Neutrophil (primary cell): ENCODE data around the gene ACER1.

Experiments used
- H3K27ac ChIP-seq: fragments of 200-600 bp; sonication (generic); 2 replicates; pipeline ENCODE4 v1.5.1; 2016; ENCODE audit warnings: mild to moderate bottlenecking, moderate library complexity
- H3K27me3 ChIP-seq: fragments of 200-600 bp; sonication (generic); 2 replicates; pipeline ENCODE4 v1.6.0; 2016; ENCODE audit warnings: mild to moderate bottlenecking
- H3K36me3 ChIP-seq: fragments of 200-600 bp; sonication (generic); 2 replicates; pipeline ENCODE4 v1.5.1; 2017
- H3K4me1 ChIP-seq, 2 experiments: fragments of 200-600 bp in 1 of 2; sonication (generic) in 1 of 2; 1 replicate in 1 of 2; 2 replicates in 1 of 2; pipeline versions ENCODE4 v1.5.1 to v1.6.1; 2013 to 2016; ENCODE audit warnings: low read depth in 1 of 2, low read length in 1 of 2, mild to moderate bottlenecking in 1 of 2, moderate library complexity in 1 of 2; ENCODE audit not compliant: control insufficient read depth in 1 of 2, insufficient read depth in 1 of 2
- H3K4me3 ChIP-seq, 2 experiments: fragments of 200-600 bp in 1 of 2; sonication (generic) in 1 of 2; 1 replicate in 1 of 2; 2 replicates in 1 of 2; pipeline ENCODE4 v1.5.1; 2013 to 2016; ENCODE audit warnings: low read depth in 1 of 2, low read length in 1 of 2, mild to moderate bottlenecking in 1 of 2, moderate library complexity in 1 of 2
- H3K9me3 ChIP-seq: fragments of 200-600 bp; sonication (generic); 2 replicates; pipeline ENCODE4 v1.5.1; 2016
- TF ChIP-seq, protein P1 (sequence below): fragments of 200-600 bp; sonication (generic); IDR thresholded peaks from 2 replicates; pipeline ENCODE4 v1.5.1; 2016; ENCODE audit warnings: antibody characterized with exemption

Gene ACER1

DNA sequence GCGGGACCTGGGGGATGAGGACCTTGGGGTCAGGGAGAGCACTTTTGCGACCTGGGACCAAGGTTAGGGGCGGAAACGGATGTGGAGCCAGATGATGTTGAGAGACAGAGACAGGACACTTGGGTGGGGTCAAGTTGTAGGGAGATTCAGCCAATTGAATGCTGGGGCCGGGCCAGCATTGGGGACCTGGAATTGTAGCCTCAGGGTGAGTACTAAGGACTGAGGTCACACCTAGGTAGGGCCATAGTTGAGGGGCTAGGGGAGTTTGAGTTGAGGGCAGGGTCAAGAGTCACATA lies 40.3 kb upstream of the ACER1 start:
- Histone ChIP-seq H3K27ac (peak overlapping the region; percentile 100), H3K4me3 (peak overlapping the region; percentile 50 to 100), H3K27me3 (no peaks in the 10 kb centered on the region), H3K9me3 (no peaks in the 10 kb centered on the region), H3K4me1 (peaks cover 12 to 23% of the 10 kb centered on the region in 2 experiments), H3K36me3 (peaks cover 10% of the 10 kb centered on the region)
- TF ChIP-seq, protein P1, sequence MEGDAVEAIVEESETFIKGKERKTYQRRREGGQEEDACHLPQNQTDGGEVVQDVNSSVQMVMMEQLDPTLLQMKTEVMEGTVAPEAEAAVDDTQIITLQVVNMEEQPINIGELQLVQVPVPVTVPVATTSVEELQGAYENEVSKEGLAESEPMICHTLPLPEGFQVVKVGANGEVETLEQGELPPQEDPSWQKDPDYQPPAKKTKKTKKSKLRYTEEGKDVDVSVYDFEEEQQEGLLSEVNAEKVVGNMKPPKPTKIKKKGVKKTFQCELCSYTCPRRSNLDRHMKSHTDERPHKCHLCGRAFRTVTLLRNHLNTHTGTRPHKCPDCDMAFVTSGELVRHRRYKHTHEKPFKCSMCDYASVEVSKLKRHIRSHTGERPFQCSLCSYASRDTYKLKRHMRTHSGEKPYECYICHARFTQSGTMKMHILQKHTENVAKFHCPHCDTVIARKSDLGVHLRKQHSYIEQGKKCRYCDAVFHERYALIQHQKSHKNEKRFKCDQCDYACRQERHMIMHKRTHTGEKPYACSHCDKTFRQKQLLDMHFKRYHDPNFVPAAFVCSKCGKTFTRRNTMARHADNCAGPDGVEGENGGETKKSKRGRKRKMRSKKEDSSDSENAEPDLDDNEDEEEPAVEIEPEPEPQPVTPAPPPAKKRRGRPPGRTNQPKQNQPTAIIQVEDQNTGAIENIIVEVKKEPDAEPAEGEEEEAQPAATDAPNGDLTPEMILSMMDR: no peak

DNA sequence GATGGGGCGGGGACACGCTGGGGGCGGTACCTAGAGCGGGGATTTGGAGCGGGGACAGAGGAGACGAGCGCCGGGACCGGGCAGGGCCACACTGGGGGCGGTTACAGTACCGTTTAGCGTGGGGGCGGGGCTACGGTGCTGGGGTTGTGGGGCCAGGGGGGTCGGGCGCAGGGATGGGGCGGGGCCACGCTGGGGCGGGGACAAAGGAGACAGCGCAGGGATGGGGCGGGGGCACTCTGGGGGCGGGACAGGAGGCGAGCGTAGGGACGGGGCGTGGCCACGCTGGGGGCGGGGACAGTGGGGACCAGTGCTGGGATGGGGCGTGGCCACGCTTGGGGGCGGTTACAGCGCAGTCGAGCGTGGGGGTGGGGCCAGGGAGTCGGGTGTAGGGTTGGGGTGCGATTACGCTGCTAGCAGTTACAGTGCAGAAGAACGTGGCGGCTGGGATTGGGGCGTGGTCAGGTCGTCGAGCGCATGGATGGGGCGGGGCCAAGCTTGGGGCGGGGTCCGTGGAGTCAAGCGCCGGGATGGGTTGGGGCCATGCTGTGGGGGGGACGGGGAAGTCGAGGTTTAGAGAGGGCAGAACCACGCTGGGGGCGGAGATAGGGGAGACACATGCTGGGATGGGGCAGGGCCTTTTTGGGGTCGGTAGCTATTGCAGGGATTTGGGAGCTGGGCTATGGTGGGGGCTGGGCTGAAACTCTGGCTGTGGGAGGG lies 39.8 kb upstream of the ACER1 start:
- Histone ChIP-seq H3K4me1 (peaks cover 12 to 25% of the 10 kb centered on the region in 2 experiments), H3K27me3 (no peaks in the 10 kb centered on the region), H3K9me3 (no peaks in the 10 kb centered on the region), H3K27ac (peak overlapping the region; percentile 100), H3K36me3 (peaks cover 10% of the 10 kb centered on the region), H3K4me3 (peak overlapping the region; percentile 94 to 100)
- TF ChIP-seq, protein P1: no peak

DNA sequence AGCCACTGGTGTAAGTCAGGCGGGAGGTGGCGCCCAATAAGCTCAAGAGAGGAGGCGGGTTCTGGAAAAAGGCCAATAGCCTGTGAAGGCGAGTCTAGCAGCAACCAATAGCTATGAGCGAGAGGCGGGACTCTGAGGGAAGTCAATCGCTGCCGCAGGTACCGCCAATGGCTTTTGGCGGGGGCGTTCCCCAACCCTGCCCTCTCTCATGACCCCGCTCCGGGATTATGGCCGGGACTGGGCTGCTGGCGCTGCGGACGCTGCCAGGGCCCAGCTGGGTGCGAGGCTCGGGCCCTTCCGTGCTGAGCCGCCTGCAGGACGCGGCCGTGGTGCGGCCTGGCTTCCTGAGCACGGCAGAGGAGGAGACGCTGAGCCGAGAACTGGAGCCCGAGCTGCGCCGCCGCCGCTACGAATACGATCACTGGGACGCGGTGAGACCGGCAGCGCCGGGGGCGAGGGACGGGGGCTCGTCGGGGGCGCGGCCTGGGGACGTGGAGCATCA lies 39.2 kb upstream of the ACER1 start, which contains the start of gene ALKBH7:
TSS of gene ALKBH7 (plus strand) at position 201 of the 502 bp plus-strand sequence. CDS start at position 228, 27 bp downstream.
- Histone ChIP-seq H3K4me1 (peaks cover 12 to 25% of the 10 kb centered on the region in 2 experiments), H3K9me3 (no peaks in the 10 kb centered on the region), H3K36me3 (peaks cover 10% of the 10 kb centered on the region), H3K27me3 (no peaks in the 10 kb centered on the region), H3K4me3 (peak within 1 kb of the TSS; percentile 94 to 100), H3K27ac (peak within 1 kb of the TSS; percentile 100)
- TF ChIP-seq, protein P1: no peak

DNA sequence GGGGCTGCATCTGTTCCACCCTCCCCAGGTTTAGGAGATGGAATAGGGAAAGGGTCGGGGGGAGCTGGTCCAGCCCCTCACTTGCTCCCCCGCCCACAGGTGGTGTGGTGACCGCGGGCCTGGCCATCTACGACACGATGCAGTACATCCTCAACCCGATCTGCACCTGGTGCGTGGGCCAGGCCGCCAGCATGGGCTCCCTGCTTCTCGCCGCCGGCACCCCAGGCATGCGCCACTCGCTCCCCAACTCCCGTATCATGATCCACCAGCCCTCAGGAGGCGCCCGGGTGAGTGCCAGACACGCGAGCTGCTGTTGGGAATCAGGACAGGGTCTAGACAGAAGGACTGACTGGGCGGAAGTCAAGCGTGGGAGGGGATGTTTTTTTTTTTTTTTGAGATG lies 30.9 kb upstream of the ACER1 start:
- Histone ChIP-seq H3K4me1 (peaks cover 19 to 33% of the 10 kb centered on the region in 2 experiments), H3K9me3 (no peaks in the 10 kb centered on the region), H3K36me3 (peaks cover 19% of the 10 kb centered on the region), H3K4me3 (no peak overlapping the region), H3K27ac (no peak overlapping the region), H3K27me3 (no peaks in the 10 kb centered on the region)
- TF ChIP-seq, protein P1: no peak

DNA sequence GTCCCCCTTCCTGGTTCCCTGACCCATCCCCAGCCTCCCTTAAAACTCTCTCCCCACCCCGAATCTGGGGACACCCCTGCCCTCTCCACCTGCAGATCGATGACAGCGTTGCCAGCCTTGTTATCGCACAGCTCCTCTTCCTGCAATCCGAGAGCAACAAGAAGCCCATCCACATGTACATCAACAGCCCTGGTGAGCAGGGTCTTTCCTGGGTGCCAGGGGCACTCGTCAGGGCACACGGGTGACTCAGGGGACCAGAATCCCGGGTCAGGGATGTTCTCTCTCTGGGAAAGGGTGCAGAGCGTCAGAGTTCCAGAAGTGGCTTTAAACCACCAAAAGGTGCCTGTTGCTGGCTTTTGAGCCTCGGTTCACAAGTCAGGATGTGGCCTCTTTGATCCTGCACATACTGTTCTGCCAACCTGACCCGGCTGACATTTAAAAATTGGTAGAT lies 29.0 kb upstream of the ACER1 start:
- H3K9me3 ChIP-seq: no peaks in the 10 kb centered on the region
- H3K36me3 ChIP-seq: peaks cover 9% of the 10 kb centered on the region
- TF ChIP-seq, protein P1: no peak
- H3K4me1 ChIP-seq: peaks cover 19 to 25% of the 10 kb centered on the region in 2 experiments
- H3K4me3 ChIP-seq: peak overlapping the region; percentile 80 to 99
- peak overlapping the region; percentile 31 for H3K27ac ChIP-seq
- H3K27me3 ChIP-seq: no peaks in the 10 kb centered on the region
